ENCODE data around the gene PIGS.

DNA sequence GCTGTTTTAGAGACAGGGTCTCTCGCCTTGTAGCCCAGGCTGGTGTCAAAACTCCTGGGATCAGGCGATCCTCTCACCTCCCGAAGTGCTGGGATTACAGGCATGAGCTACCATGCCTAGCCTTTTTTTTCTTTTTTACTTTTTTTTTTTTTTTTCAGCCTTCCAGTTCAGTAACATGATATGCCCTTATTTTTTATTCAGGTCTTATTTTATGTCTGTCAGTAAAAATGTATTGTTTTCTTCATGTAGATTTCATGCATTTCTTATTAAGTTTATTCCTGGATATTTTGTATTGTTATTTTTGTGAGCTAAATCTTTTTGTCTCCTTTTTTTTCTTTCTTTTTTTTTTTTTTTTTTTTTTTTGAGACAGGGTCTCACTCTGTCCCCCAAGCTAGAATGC is 67.9 kb downstream of the PIGS start:
- TF ChIP-seq, protein P1, sequence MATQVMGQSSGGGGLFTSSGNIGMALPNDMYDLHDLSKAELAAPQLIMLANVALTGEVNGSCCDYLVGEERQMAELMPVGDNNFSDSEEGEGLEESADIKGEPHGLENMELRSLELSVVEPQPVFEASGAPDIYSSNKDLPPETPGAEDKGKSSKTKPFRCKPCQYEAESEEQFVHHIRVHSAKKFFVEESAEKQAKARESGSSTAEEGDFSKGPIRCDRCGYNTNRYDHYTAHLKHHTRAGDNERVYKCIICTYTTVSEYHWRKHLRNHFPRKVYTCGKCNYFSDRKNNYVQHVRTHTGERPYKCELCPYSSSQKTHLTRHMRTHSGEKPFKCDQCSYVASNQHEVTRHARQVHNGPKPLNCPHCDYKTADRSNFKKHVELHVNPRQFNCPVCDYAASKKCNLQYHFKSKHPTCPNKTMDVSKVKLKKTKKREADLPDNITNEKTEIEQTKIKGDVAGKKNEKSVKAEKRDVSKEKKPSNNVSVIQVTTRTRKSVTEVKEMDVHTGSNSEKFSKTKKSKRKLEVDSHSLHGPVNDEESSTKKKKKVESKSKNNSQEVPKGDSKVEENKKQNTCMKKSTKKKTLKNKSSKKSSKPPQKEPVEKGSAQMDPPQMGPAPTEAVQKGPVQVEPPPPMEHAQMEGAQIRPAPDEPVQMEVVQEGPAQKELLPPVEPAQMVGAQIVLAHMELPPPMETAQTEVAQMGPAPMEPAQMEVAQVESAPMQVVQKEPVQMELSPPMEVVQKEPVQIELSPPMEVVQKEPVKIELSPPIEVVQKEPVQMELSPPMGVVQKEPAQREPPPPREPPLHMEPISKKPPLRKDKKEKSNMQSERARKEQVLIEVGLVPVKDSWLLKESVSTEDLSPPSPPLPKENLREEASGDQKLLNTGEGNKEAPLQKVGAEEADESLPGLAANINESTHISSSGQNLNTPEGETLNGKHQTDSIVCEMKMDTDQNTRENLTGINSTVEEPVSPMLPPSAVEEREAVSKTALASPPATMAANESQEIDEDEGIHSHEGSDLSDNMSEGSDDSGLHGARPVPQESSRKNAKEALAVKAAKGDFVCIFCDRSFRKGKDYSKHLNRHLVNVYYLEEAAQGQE (IDR thresholded peaks at IDR 0.05; ENCODE audit: borderline replicate concordance in 1 of 2, low read depth in 1 of 2, low read length in 2 of 2) = no peak
- no peak for TF ChIP-seq HMG20A (CRISPR knock-in tag; IDR thresholded peaks at IDR 0.05; ENCODE audit: borderline replicate concordance)
